Measurements from ENCODE around the gene EPHB2. TPM values are rescaled to one million over a fixed set of nuclear protein-coding genes. Genes with fewer than 3 reads are reported as not detected.

EPHB2 gene
- total RNA-seq, 1 donor from 2014 or later: not detected

DNA sequence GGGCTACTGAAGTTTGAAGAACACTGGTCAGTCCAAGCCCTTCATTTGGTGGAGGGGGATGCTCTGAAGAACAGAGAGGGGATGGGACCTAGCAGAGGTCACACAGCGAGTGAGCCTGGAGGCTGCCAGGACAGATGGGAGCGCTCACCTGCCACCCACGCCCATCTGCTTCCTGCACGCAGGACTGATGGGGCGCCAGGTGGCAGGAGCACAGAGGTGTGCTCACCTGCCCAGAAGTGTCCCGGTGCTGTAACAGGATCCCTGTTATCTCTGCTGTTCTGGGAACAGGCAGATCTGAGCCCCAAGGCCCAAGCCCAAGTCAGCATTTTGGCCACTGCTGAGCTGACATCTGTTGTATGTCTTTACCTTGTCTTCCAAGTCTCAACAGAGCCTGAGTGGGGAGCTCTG, 40.5 kb downstream of the EPHB2 start:
- H3K9me3 Mint-ChIP-seq: no peaks in the 10 kb centered on the region
- no peak for DNase-seq (ENCODE audit: low spot score)
- H3K27ac Mint-ChIP-seq: no peak overlapping the region
- no peaks in the 10 kb centered on the region for H3K36me3 Mint-ChIP-seq (ENCODE audit: low read depth)
- no peaks in the 10 kb centered on the region for H3K27me3 Mint-ChIP-seq (ENCODE audit: low read depth)
- intact Hi-C loops (cut with micrococcal nuclease): no loop called here
- no peak overlapping the region for H3K4me3 Mint-ChIP-seq (ENCODE audit: low read depth)
- peaks cover 11% of the 10 kb centered on the region for H3K4me1 Mint-ChIP-seq (ENCODE audit: low read depth)

DNA sequence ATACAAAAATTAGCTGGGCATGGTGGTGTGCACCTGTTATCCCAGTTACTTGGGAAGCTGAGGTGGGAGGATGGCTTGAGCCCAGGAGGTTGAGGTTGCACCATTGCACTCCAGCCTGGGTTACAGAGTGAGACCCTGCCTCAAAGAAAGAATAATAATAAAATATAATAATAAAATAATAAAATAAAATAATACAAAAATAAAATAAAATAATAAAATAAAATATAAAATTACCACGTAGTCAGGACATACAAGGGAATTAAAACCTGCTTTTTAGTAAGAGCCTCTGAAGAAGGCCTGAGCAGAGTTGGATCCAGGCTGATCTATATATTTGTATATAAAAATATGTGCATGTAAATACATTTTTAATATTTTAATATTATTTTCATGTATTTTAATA, 41.7 kb downstream of the EPHB2 start:
- intact Hi-C loops (cut with micrococcal nuclease): no loop called here
- Mint-ChIP-seq H3K4me3 (ENCODE audit: low read depth) (no peak overlapping the region), H3K4me1 (ENCODE audit: low read depth) (peaks cover 11% of the 10 kb centered on the region), H3K36me3 (ENCODE audit: low read depth) (no peaks in the 10 kb centered on the region), H3K27me3 (ENCODE audit: low read depth) (no peaks in the 10 kb centered on the region), H3K27ac (no peak overlapping the region), H3K9me3 (no peaks in the 10 kb centered on the region)
- DNase-seq (ENCODE audit: low spot score): no peak

GRCh38 chr1:22753481-22753971, 42.9 kb downstream of the EPHB2 start:
- H3K9me3 Mint-ChIP-seq: no peaks in the 10 kb centered on the region
- intact Hi-C loops (cut with micrococcal nuclease): no loop called here
- no peaks in the 10 kb centered on the region for H3K27me3 Mint-ChIP-seq (ENCODE audit: low read depth)
- no peak overlapping the region for H3K27ac Mint-ChIP-seq
- H3K4me1 Mint-ChIP-seq (ENCODE audit: low read depth): peaks cover 11% of the 10 kb centered on the region
- H3K4me3 Mint-ChIP-seq (ENCODE audit: low read depth): no peak overlapping the region
- no peaks in the 10 kb centered on the region for H3K36me3 Mint-ChIP-seq (ENCODE audit: low read depth)
- DNase-seq (ENCODE audit: low spot score): no peak

GRCh38 chr1:22754106-22754768, 43.6 kb downstream of the EPHB2 start:
- Mint-ChIP-seq H3K4me1 (ENCODE audit: low read depth) (peaks cover 11% of the 10 kb centered on the region), H3K4me3 (ENCODE audit: low read depth) (no peak overlapping the region), H3K9me3 (no peaks in the 10 kb centered on the region), H3K36me3 (ENCODE audit: low read depth) (no peaks in the 10 kb centered on the region), H3K27me3 (ENCODE audit: low read depth) (no peaks in the 10 kb centered on the region), H3K27ac (no peak overlapping the region)
- no peak for DNase-seq (ENCODE audit: low spot score)
- intact Hi-C loops (cut with micrococcal nuclease): no loop called here

GRCh38 chr1:22754824-22755223, 44.2 kb downstream of the EPHB2 start:
- no peaks in the 10 kb centered on the region for H3K9me3 Mint-ChIP-seq
- intact Hi-C loops (cut with micrococcal nuclease): no loop called here
- H3K27me3 Mint-ChIP-seq (ENCODE audit: low read depth): no peaks in the 10 kb centered on the region
- DNase-seq (ENCODE audit: low spot score): no peak
- no peak overlapping the region for H3K4me3 Mint-ChIP-seq (ENCODE audit: low read depth)
- H3K27ac Mint-ChIP-seq: no peak overlapping the region
- peaks cover 11% of the 10 kb centered on the region for H3K4me1 Mint-ChIP-seq (ENCODE audit: low read depth)
- H3K36me3 Mint-ChIP-seq (ENCODE audit: low read depth): no peaks in the 10 kb centered on the region

DNA sequence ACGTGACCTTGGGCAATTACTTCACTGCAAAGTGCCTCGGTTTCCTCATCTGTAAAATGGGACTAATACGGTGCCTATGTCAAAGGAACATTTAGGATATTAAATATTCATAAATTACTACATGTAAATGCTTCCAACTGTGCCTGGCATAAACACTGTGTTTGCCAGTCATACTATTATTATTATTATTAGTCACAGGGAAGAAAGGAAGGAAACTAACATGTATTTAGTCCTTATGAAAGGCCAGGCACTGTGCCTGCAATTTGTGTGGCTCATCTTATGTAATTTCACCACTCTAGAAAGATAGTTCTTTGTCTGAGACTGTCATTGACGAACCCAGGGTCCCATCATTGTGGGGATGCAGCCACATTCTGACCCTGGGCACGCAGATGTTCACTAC, 45.0 kb downstream of the EPHB2 start:
- no peak for DNase-seq (ENCODE audit: low spot score)
- intact Hi-C loops (cut with micrococcal nuclease): no loop called here
- Mint-ChIP-seq H3K27me3 (ENCODE audit: low read depth) (no peaks in the 10 kb centered on the region), H3K4me1 (ENCODE audit: low read depth) (peaks cover 7% of the 10 kb centered on the region), H3K9me3 (no peaks in the 10 kb centered on the region), H3K27ac (no peak overlapping the region), H3K36me3 (ENCODE audit: low read depth) (no peaks in the 10 kb centered on the region), H3K4me3 (ENCODE audit: low read depth) (no peak overlapping the region)

GRCh38 chr1:22756125-22756735, 45.6 kb downstream of the EPHB2 start:
- DNase-seq (ENCODE audit: low spot score): no peak
- H3K36me3 Mint-ChIP-seq (ENCODE audit: low read depth): no peaks in the 10 kb centered on the region
- no peak overlapping the region for H3K4me3 Mint-ChIP-seq (ENCODE audit: low read depth)
- intact Hi-C loops (cut with micrococcal nuclease): no loop called here
- H3K4me1 Mint-ChIP-seq (ENCODE audit: low read depth): peaks cover 7% of the 10 kb centered on the region
- no peaks in the 10 kb centered on the region for H3K27me3 Mint-ChIP-seq (ENCODE audit: low read depth)
- no peak overlapping the region for H3K27ac Mint-ChIP-seq
- no peaks in the 10 kb centered on the region for H3K9me3 Mint-ChIP-seq

DNA sequence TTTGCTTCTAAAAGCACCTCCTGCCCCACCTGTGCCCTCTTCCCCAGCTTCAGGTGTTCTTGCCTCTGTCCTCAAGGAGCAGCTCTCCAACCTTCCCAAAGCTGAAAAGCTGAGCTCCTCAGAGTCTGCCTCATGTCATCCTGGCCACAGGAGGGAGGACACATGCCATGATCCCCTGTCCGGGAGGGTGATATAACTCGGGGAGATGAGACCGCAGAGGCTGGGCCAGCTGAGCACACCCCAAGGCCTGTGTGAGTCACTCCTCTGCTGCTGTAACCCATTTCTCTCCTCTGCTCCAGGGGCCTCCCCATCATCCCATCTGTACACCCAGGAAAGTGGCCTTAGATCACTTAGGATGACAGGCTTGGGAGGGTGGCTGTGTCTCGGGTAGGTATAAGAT, 49.8 kb downstream of the EPHB2 start:
- Mint-ChIP-seq H3K27me3 (ENCODE audit: low read depth) (no peaks in the 10 kb centered on the region), H3K36me3 (ENCODE audit: low read depth) (no peaks in the 10 kb centered on the region), H3K4me1 (ENCODE audit: low read depth) (no peaks in the 10 kb centered on the region), H3K27ac (no peak overlapping the region), H3K9me3 (no peaks in the 10 kb centered on the region), H3K4me3 (ENCODE audit: low read depth) (no peak overlapping the region)
- DNase-seq (ENCODE audit: low spot score): no peak
- intact Hi-C loops (cut with micrococcal nuclease): no loop called here

DNA sequence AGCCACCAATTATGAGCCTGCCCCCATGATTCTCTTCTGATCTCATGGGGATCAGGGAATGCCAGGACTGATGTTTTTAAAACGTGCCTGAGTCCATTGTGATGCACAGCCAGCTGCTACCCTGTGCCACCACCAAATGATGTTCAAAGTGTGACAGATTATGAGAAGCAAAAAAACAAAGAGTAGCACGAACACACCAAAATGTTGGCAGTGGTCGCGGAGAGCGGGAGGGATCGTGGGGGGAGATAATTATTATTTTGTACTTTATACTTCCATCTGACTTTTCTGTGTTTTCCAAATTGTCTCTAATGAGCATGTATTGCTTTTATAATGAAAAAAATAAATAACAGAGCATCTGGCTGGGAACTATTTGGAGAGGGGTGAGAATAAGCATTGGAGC, 50.5 kb downstream of the EPHB2 start:
- intact Hi-C loops (cut with micrococcal nuclease): no loop called here
- no peaks in the 10 kb centered on the region for H3K9me3 Mint-ChIP-seq
- no peak overlapping the region for H3K4me3 Mint-ChIP-seq (ENCODE audit: low read depth)

GRCh38 chr1:22761821-22762220, 51.2 kb downstream of the EPHB2 start:
- no peaks in the 10 kb centered on the region for H3K36me3 Mint-ChIP-seq (ENCODE audit: low read depth)
- no peaks in the 10 kb centered on the region for H3K9me3 Mint-ChIP-seq
- no peak overlapping the region for H3K4me3 Mint-ChIP-seq (ENCODE audit: low read depth)
- H3K4me1 Mint-ChIP-seq (ENCODE audit: low read depth): no peaks in the 10 kb centered on the region
- H3K27ac Mint-ChIP-seq: no peak overlapping the region
- no peak for DNase-seq (ENCODE audit: low spot score)
- intact Hi-C loops (cut with micrococcal nuclease): no loop called here
- H3K27me3 Mint-ChIP-seq (ENCODE audit: low read depth): no peaks in the 10 kb centered on the region

More for the DNA sequence above, 50.5 kb downstream of the EPHB2 start:
- Mint-ChIP-seq H3K27me3 (ENCODE audit: low read depth) (no peaks in the 10 kb centered on the region), H3K4me1 (ENCODE audit: low read depth) (no peaks in the 10 kb centered on the region), H3K27ac (no peak overlapping the region), H3K36me3 (ENCODE audit: low read depth) (no peaks in the 10 kb centered on the region)
- DNase-seq (ENCODE audit: low spot score): no peak

DNA sequence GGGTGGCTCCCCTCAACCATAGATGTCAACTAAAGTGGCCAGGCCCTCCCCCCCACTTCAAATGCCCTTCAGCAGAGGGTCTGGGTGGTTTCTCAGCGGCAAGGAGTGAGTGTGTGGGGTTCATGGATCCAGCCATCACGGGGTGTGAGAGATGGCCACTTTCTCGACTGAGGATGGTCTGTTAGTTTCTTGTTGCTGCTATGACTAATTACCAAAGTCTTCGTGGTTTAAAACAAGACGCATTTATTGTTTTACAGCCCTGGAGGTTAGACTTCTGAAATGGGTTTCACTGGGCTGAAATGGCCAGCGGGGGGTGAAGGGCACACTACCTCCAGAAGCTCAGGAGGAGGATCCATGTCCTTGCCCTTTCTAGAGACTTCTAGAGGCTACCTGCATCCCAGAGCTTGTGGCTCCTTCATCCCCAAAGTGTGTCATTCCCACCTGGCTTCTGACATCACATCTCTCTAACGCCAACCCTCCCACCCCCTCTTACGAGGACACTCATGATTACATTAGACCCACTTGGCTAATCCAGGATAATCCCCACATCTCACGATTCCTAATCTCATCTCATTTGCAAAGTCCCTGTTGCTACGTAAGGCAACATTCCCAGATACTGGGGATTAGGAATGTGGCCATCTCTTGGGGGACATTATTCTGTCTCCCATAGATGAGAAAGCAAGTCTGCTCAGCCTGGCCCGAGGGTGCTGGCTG, 53.0 kb downstream of the EPHB2 start:
- Mint-ChIP-seq H3K36me3 (ENCODE audit: low read depth) (no peaks in the 10 kb centered on the region), H3K4me3 (ENCODE audit: low read depth) (no peak overlapping the region), H3K9me3 (no peaks in the 10 kb centered on the region), H3K4me1 (ENCODE audit: low read depth) (no peaks in the 10 kb centered on the region), H3K27me3 (ENCODE audit: low read depth) (no peaks in the 10 kb centered on the region), H3K27ac (no peak overlapping the region)
- intact Hi-C loops (cut with micrococcal nuclease): no loop called here
- DNase-seq (ENCODE audit: low spot score): no peak

- no peaks in the 10 kb centered on the region for H3K4me1 Mint-ChIP-seq (ENCODE audit: low read depth)
- H3K27ac Mint-ChIP-seq: no peak overlapping the region
Measured at GRCh38 chr1:22767852-22768251, 57.2 kb downstream of the EPHB2 start.

DNA sequence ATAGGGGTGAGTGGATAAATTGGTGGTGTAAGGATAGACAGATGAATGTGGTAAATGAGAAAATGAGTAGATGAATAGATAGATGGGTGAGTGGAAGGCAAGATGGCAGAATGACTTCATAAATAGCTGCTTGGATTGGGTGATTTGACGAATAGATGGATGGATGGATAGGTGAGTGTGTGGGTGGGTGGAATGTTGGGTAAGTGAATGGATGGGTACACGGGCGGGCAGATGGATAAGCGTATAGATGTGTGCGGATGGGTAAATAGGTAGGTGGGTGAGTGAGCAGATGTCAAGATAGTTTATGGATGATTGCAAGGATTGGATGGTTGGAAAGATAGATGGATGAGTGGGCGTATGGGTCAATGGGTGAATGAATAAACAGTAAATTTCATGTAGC, 59.3 kb downstream of the EPHB2 start:
- H3K36me3 Mint-ChIP-seq (ENCODE audit: low read depth): no peaks in the 10 kb centered on the region

More at GRCh38 chr1:22767852-22768251, 57.2 kb downstream of the EPHB2 start:
- no peaks in the 10 kb centered on the region for H3K27me3 Mint-ChIP-seq (ENCODE audit: low read depth)
- H3K36me3 Mint-ChIP-seq (ENCODE audit: low read depth): no peaks in the 10 kb centered on the region
- no peak for DNase-seq (ENCODE audit: low spot score)
- no peaks in the 10 kb centered on the region for H3K9me3 Mint-ChIP-seq
- intact Hi-C loops (cut with micrococcal nuclease): no loop called here
- no peak overlapping the region for H3K4me3 Mint-ChIP-seq (ENCODE audit: low read depth)

More for the DNA sequence above, 59.3 kb downstream of the EPHB2 start:
- no peaks in the 10 kb centered on the region for H3K4me1 Mint-ChIP-seq (ENCODE audit: low read depth)
- H3K27ac Mint-ChIP-seq: no peak overlapping the region
- no peaks in the 10 kb centered on the region for H3K9me3 Mint-ChIP-seq
- peaks cover 1% of the 10 kb centered on the region for H3K27me3 Mint-ChIP-seq (ENCODE audit: low read depth)
- no peak overlapping the region for H3K4me3 Mint-ChIP-seq (ENCODE audit: low read depth)
- intact Hi-C loops (cut with micrococcal nuclease): no loop called here
- no peak for DNase-seq (ENCODE audit: low spot score)

Measured in activated T-helper 2 cell treated with anti-CD3 and anti-CD28 coated beads, Interferon-gamma antibody, Interleukin-2, Interleukin-4, amounts not matched to agents 10 μg/mL and 5 μg/mL and 100 μg/mL, durations not matched to agents 14 hours and 24 hours and 36 hours (primary cell).